ENCODE results near the gene SPINK1. TPM values are rescaled to one million over a fixed set of nuclear protein-coding genes. Genes with fewer than 3 reads are reported as not detected.

SPINK1 gene
- polyA plus RNA-seq, 1 donor (not counting 4 experiments of a cell fraction or from before 2014, with no cell fraction given), result 0.17 TPM

GRCh38 chr5:147879784-147880183 is 48.3 kb upstream of the SPINK1 start:
- FAIRE-seq, result no peak
- Histone ChIP-seq H4K20me1 (ENCODE audit: control insufficient read depth, extremely low read depth, insufficient read depth, low read length) (no peaks in the 10 kb centered on the region), H3K4me3 (ENCODE audit: control insufficient read depth in 2 of 3, extremely low read depth in 1 of 3, insufficient read depth in 2 of 3, low read depth in 1 of 3, low read length in 3 of 3) (no peak overlapping the region), H3K9me1 (ENCODE audit: control insufficient read depth, extremely low read depth, insufficient read depth, low read length) (no peaks in the 10 kb centered on the region), H3K27me3 (ENCODE audit: control insufficient read depth, extremely low read depth, insufficient read depth, low read length) (peaks cover 4% of the 10 kb centered on the region), H2AFZ (ENCODE audit: control insufficient read depth, low read length) (no peak overlapping the region), H3K36me3 (ENCODE audit: control insufficient read depth in 2 of 2, extremely low read depth in 1 of 2, insufficient read depth in 2 of 2, low read length in 2 of 2) (no peaks in the 10 kb centered on the region), H3K9ac (ENCODE audit: control insufficient read depth, extremely low read depth, insufficient read depth, low read length) (no peak overlapping the region), H3K27ac (ENCODE audit: control insufficient read depth, insufficient read depth, low read length) (no peak overlapping the region), H3K4me2 (ENCODE audit: control insufficient read depth, extremely low read depth, insufficient read depth, low read depth, low read length) (no peak overlapping the region), H3K79me2 (ENCODE audit: control insufficient read depth, insufficient read depth, low read length) (no peaks in the 10 kb centered on the region), H3K9me3 (ENCODE audit: control insufficient read depth, low read depth, low read length) (no peaks in the 10 kb centered on the region), H3K4me1 (ENCODE audit: control insufficient read depth, extremely low read depth, insufficient read depth, low read length) (no peaks in the 10 kb centered on the region)
- dilution Hi-C loops (cut with MboI; ENCODE audit: extremely low pct_ligation_motif_present, low sequenced_read_pairs), result no loop called here
- DNase-seq (ENCODE audit: low read depth, low spot score), result no peak
- TF ChIP-seq, protein P1, sequence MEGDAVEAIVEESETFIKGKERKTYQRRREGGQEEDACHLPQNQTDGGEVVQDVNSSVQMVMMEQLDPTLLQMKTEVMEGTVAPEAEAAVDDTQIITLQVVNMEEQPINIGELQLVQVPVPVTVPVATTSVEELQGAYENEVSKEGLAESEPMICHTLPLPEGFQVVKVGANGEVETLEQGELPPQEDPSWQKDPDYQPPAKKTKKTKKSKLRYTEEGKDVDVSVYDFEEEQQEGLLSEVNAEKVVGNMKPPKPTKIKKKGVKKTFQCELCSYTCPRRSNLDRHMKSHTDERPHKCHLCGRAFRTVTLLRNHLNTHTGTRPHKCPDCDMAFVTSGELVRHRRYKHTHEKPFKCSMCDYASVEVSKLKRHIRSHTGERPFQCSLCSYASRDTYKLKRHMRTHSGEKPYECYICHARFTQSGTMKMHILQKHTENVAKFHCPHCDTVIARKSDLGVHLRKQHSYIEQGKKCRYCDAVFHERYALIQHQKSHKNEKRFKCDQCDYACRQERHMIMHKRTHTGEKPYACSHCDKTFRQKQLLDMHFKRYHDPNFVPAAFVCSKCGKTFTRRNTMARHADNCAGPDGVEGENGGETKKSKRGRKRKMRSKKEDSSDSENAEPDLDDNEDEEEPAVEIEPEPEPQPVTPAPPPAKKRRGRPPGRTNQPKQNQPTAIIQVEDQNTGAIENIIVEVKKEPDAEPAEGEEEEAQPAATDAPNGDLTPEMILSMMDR (optimal IDR thresholded peaks at IDR 0.05 in 1 of 3, IDR thresholded peaks at IDR 0.05 in 1 of 3, conservative IDR thresholded peaks at IDR 0.05 in 1 of 3; ENCODE audit: extremely low read depth in 1 of 3, insufficient read depth in 2 of 3, low read length in 3 of 3), result no peak
- TF ChIP-seq EZH2 (IDR thresholded peaks at IDR 0.05; ENCODE audit: low read length), result no peak

DNA sequence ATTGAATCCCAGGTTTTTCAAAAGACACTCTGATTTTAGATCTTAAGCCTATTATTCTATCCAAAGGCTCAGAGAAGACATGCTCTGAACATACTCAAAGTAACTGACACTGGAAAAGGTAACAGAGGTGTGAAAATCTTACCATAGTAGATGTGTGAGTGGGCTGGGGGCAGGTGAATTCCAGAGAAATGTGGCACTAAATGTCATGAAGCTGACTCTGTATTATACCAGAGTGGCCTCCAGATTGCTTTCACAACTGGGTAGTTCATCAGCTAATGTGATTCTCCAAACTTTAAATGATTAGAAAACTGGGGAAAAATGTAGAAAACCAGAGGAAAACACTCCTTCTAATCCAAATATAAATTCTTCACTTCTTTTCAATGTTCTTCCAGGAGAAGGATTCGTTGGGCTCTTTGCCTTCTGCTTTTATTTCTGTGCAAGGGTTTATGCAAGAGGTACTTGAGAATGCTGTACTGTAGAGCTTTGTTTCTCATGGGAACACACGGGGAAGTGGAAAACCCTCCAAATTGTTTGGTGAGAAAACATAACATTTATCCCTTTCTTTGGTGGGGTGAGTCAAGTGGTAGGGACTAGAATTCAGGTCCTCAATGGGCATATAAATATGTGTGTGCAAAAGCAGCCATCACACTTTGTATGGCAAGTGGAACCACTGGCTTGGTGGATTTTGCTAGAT is 46.7 kb upstream of the SPINK1 start, which contains the start of gene SCGB3A2:
Gene SCGB3A2, plus strand, starts transcription at position 646 of the 694 bp plus-strand sequence. CDS start 93 bp downstream, outside the sequence.
- dilution Hi-C loops (cut with MboI; ENCODE audit: extremely low pct_ligation_motif_present, low sequenced_read_pairs), result no loop called here

More for the DNA sequence above, 46.7 kb upstream of the SPINK1 start, which contains the start of gene SCGB3A2:
- Histone ChIP-seq H3K79me2 (ENCODE audit: control insufficient read depth, insufficient read depth, low read length) (no peaks in the 10 kb centered on the region), H3K27me3 (ENCODE audit: control insufficient read depth, extremely low read depth, insufficient read depth, low read length) (peaks cover 4% of the 10 kb centered on the region), H3K4me1 (ENCODE audit: control insufficient read depth, extremely low read depth, insufficient read depth, low read length) (no peaks in the 10 kb centered on the region), H3K9me3 (ENCODE audit: control insufficient read depth, low read depth, low read length) (no peaks in the 10 kb centered on the region), H3K9ac (ENCODE audit: control insufficient read depth, extremely low read depth, insufficient read depth, low read length) (no peak within 1 kb of the TSS), H3K4me3 (ENCODE audit: control insufficient read depth in 2 of 3, extremely low read depth in 1 of 3, insufficient read depth in 2 of 3, low read depth in 1 of 3, low read length in 3 of 3) (no peak within 1 kb of the TSS), H2AFZ (ENCODE audit: control insufficient read depth, low read length) (no peak within 1 kb of the TSS), H4K20me1 (ENCODE audit: control insufficient read depth, extremely low read depth, insufficient read depth, low read length) (no peaks in the 10 kb centered on the region), H3K36me3 (ENCODE audit: control insufficient read depth in 2 of 2, extremely low read depth in 1 of 2, insufficient read depth in 2 of 2, low read length in 2 of 2) (no peaks in the 10 kb centered on the region), H3K27ac (ENCODE audit: control insufficient read depth, insufficient read depth, low read length) (no peak within 1 kb of the TSS), H3K9me1 (ENCODE audit: control insufficient read depth, extremely low read depth, insufficient read depth, low read length) (no peaks in the 10 kb centered on the region), H3K4me2 (ENCODE audit: control insufficient read depth, extremely low read depth, insufficient read depth, low read depth, low read length) (no peak within 1 kb of the TSS)
- DNase-seq (ENCODE audit: low read depth, low spot score) (no peak), FAIRE-seq (no peak)
- no peak for TF ChIP-seq EZH2 (IDR thresholded peaks at IDR 0.05; ENCODE audit: low read length)
- TF ChIP-seq, protein P1 (optimal IDR thresholded peaks at IDR 0.05 in 1 of 3, IDR thresholded peaks at IDR 0.05 in 1 of 3, conservative IDR thresholded peaks at IDR 0.05 in 1 of 3; ENCODE audit: extremely low read depth in 1 of 3, insufficient read depth in 2 of 3, low read length in 3 of 3), result no peak
